GM12801 (cell line): ENCODE data around the gene CTAGE4.
"Not testable (repeated sequence)": the region's sequence is repeated elsewhere in the genome, so short reads cannot be mapped to it uniquely, and the experiment has no call there.

Source experiments
- CTCF ChIP-seq: IDR thresholded peaks from one replicate; pipeline ENCODE4 v1.5.1; 2011; ENCODE audit warnings: control low read depth; ENCODE audit not compliant: insufficient read length; ENCODE audit errors: extremely low read depth

The CTAGE4 gene

GRCh38 chr7:144183166-144183565, at the start of gene CTAGE4:
CTAGE4 (plus strand) TSS chr7:144183466; CDS start chr7:144183504, 38 bp downstream.
- TF ChIP-seq CTCF: not testable (repeated sequence)

- no peak for TF ChIP-seq CTCF
Measured at GRCh38 chr7:144134116-144134515, 49.1 kb upstream of the CTAGE4 start.

GRCh38 chr7:144137501-144137900, 45.8 kb upstream of the CTAGE4 start:
- no peak for TF ChIP-seq CTCF

GRCh38 chr7:144142187-144142586, 41.1 kb upstream of the CTAGE4 start:
- TF ChIP-seq CTCF: no peak

- TF ChIP-seq CTCF: no peak
Measured at GRCh38 chr7:144144426-144144825, 38.8 kb upstream of the CTAGE4 start.

GRCh38 chr7:144148224-144148827, 34.9 kb upstream of the CTAGE4 start:
- no peak for TF ChIP-seq CTCF

- no peak for TF ChIP-seq CTCF
Measured at GRCh38 chr7:144158861-144159260, 24.4 kb upstream of the CTAGE4 start.
